SK-N-SH treated with all-trans-retinoic acid at 6 μM for 48 hours (cell line): ENCODE results near the gene PLXND1.

Experiments
- ATAC-seq: fragments of 200-7000 bp; cut with Tn5 transposase; 3 replicates; pipeline ENCODE4 v1.9.1; 2020; ENCODE audit warnings: mild to moderate bottlenecking, moderate library complexity
- ARNTL ChIP-seq: fragments of 450-650 bp; formaldehyde crosslinking; IDR thresholded peaks from 2 replicates; pipeline ENCODE4 v1.5.0; 2020; ENCODE audit warnings: low read depth, mild to moderate bottlenecking, moderate library complexity, borderline replicate concordance
- BACH2 ChIP-seq: fragments of 250-450 bp; sonication (Bioruptor Pico); IDR thresholded peaks from 2 replicates; pipeline ENCODE4 v1.9.0; 2021; ENCODE audit warnings: mild to moderate bottlenecking, borderline replicate concordance
- CREB5 ChIP-seq: fragments of 250-450 bp; sonication (Bioruptor Pico); IDR thresholded peaks from 2 replicates; pipeline ENCODE4 v1.5.1; 2020; ENCODE audit warnings: low read depth, mild to moderate bottlenecking, moderate library complexity
- CSDC2 ChIP-seq: fragments of 250-450 bp; sonication (Bioruptor Pico); IDR thresholded peaks from 2 replicates; pipeline ENCODE4 v1.5.0; 2020; ENCODE audit warnings: mild to moderate bottlenecking, moderate library complexity
- CSRNP3 ChIP-seq: fragments of 250-450 bp; sonication (Bioruptor Pico); IDR thresholded peaks from 2 replicates; pipeline ENCODE4 v1.5.1; 2021; ENCODE audit warnings: mild to moderate bottlenecking, moderate library complexity
- ESRRG ChIP-seq: fragments of 250-450 bp; sonication (Bioruptor Pico); IDR thresholded peaks from 2 replicates; pipeline ENCODE4 v1.6.1; 2021; ENCODE audit warnings: mild to moderate bottlenecking
- GLIS3 ChIP-seq: fragments of 250-450 bp; sonication (Bioruptor Pico); IDR thresholded peaks from 2 replicates; pipeline ENCODE4 v1.5.0; 2020; ENCODE audit warnings: mild to moderate bottlenecking, moderate library complexity
- ISL1 ChIP-seq: fragments of 250-450 bp; sonication (Bioruptor Pico); IDR thresholded peaks from 2 replicates; pipeline ENCODE4 v2.1.2; 2022; ENCODE audit warnings: mild to moderate bottlenecking, moderate library complexity
- OSR1 ChIP-seq: fragments of 250-450 bp; sonication (Bioruptor Pico); IDR thresholded peaks from 2 replicates; pipeline ENCODE4 v1.8.0; 2022; ENCODE audit warnings: moderate library complexity, mild to moderate bottlenecking, inconsistent platforms
- PATZ1 ChIP-seq: fragments of 250-450 bp; sonication (Bioruptor Pico); IDR thresholded peaks from 2 replicates; pipeline ENCODE4 v1.8.0; 2020; ENCODE audit warnings: mild to moderate bottlenecking, moderate library complexity, borderline replicate concordance
- POU6F1 ChIP-seq: fragments of 250-450 bp; sonication (Bioruptor Pico); IDR thresholded peaks from 2 replicates; pipeline ENCODE4 v1.8.0; 2021; ENCODE audit warnings: low read depth, mild to moderate bottlenecking, moderate library complexity, borderline replicate concordance
- PPARA ChIP-seq: fragments of 250-450 bp; sonication (Bioruptor Pico); IDR thresholded peaks from 2 replicates; pipeline ENCODE4 v1.5.0; 2020; ENCODE audit warnings: mild to moderate bottlenecking, borderline replicate concordance
- RARB ChIP-seq: fragments of 250-450 bp; sonication (Bioruptor Pico); IDR thresholded peaks from 2 replicates; pipeline ENCODE4 v1.8.0; 2021; ENCODE audit warnings: mild to moderate bottlenecking, moderate library complexity
- SNAI2 ChIP-seq: fragments of 250-450 bp; sonication (Bioruptor Pico); IDR thresholded peaks from 2 replicates; pipeline ENCODE4 v1.5.0; 2020; ENCODE audit warnings: mild to moderate bottlenecking, moderate library complexity
- TCF4 ChIP-seq: fragments of 250-450 bp; sonication (Bioruptor Pico); IDR thresholded peaks from 2 replicates; pipeline ENCODE4 v1.8.0; 2021; ENCODE audit warnings: mild to moderate bottlenecking, moderate library complexity, borderline replicate concordance
- TOX ChIP-seq: fragments of 250-450 bp; sonication (Bioruptor Pico); IDR thresholded peaks from 2 replicates; pipeline ENCODE4 v1.8.0; 2021; ENCODE audit warnings: mild to moderate bottlenecking, moderate library complexity, borderline replicate concordance
- TSHZ2 ChIP-seq: fragments of 250-450 bp; sonication (Bioruptor Pico); IDR thresholded peaks from 2 replicates; pipeline ENCODE4 v1.5.0; 2020; ENCODE audit warnings: mild to moderate bottlenecking, moderate library complexity
- ZC3H10 ChIP-seq: fragments of 250-450 bp; sonication (Bioruptor Pico); IDR thresholded peaks from 2 replicates; pipeline ENCODE4 v1.5.1; 2021; ENCODE audit warnings: mild to moderate bottlenecking, moderate library complexity
- ZFP30 ChIP-seq: fragments of 450-650 bp; formaldehyde crosslinking; IDR thresholded peaks from 2 replicates; pipeline ENCODE4 v1.5.0; 2022; ENCODE audit warnings: mild to moderate bottlenecking, moderate library complexity
- ZNF565 ChIP-seq: fragments of 450-650 bp; formaldehyde crosslinking; conservative IDR thresholded peaks from 2 replicates; pipeline ENCODE4 v1.5.0; 2020; ENCODE audit warnings: low read depth, mild to moderate bottlenecking, moderate library complexity
- ZNF70 ChIP-seq: fragments of 450-650 bp; formaldehyde crosslinking; IDR thresholded peaks from 2 replicates; pipeline ENCODE4 v1.5.0; 2020; ENCODE audit warnings: mild to moderate bottlenecking, moderate library complexity
- ZNF8 ChIP-seq: fragments of 450-650 bp; formaldehyde crosslinking; IDR thresholded peaks from 2 replicates; pipeline ENCODE4 v1.5.0; 2020; ENCODE audit warnings: mild to moderate bottlenecking, moderate library complexity

PLXND1 gene

GRCh38 chr3:129600348-129600747 is 6.1 kb downstream of the PLXND1 start:
- TF ChIP-seq PPARA (CRISPR knock-in tag) (no peak), ZFP30 (CRISPR knock-in tag) (no peak), BACH2 (CRISPR knock-in tag) (no peak), TSHZ2 (no peak), ZNF565 (CRISPR knock-in tag) (no peak), SNAI2 (CRISPR knock-in tag) (no peak), ISL1 (CRISPR knock-in tag) (no peak), ZC3H10 (no peak), ARNTL (CRISPR knock-in tag) (no peak), CSDC2 (CRISPR knock-in tag) (no peak), TOX (CRISPR knock-in tag) (no peak), ZNF70 (CRISPR knock-in tag) (no peak), TCF4 (CRISPR knock-in tag) (no peak), RARB (CRISPR knock-in tag) (no peak), POU6F1 (CRISPR knock-in tag) (no peak), OSR1 (CRISPR knock-in tag) (no peak), ESRRG (no peak)
- ATAC-seq = no peak

GRCh38 chr3:129599607-129600006 is 6.9 kb downstream of the PLXND1 start:
- peak; percentile 24 for ATAC-seq
- TF ChIP-seq ARNTL (CRISPR knock-in tag) (no peak), CSRNP3 (CRISPR knock-in tag) (no peak), RARB (CRISPR knock-in tag) (no peak), ZFP30 (CRISPR knock-in tag) (no peak), TSHZ2 (no peak), ISL1 (CRISPR knock-in tag) (no peak), ESRRG (no peak), TOX (CRISPR knock-in tag) (no peak), ZNF565 (CRISPR knock-in tag) (no peak), POU6F1 (CRISPR knock-in tag) (no peak), CREB5 (CRISPR knock-in tag) (no peak), GLIS3 (CRISPR knock-in tag) (no peak), ZNF8 (CRISPR knock-in tag) (no peak), SNAI2 (CRISPR knock-in tag) (no peak), CSDC2 (CRISPR knock-in tag) (no peak), PATZ1 (CRISPR knock-in tag) (no peak), BACH2 (CRISPR knock-in tag) (no peak), PPARA (CRISPR knock-in tag) (no peak), OSR1 (CRISPR knock-in tag) (no peak), TCF4 (CRISPR knock-in tag) (no peak)
